Tibial artery (tissue), 4 donors: ENCODE data around the gene ZNF132.
"Not testable (repeated sequence)": the region's sequence is repeated elsewhere in the genome, so short reads cannot be mapped to it uniquely, and the experiment has no call there.

Experiments
- DNase-seq, 2 donors: peaks; one replicate each; pipeline ENCODE4 v3.0.0-alpha.2; 2019
- H3K27ac ChIP-seq, 2 donors: fragments of 200-600 bp; sonication (generic) in 1 of 2; 1 replicate in 1 of 2; 2 replicates in 1 of 2; pipeline ENCODE4 v1.5.1; 2018 to 2019; ENCODE audit warnings: mild to moderate bottlenecking in 1 of 2
- H3K27me3 ChIP-seq, 2 donors: fragments of 200-600 bp; sonication (generic) in 1 of 2; one replicate each; pipeline versions ENCODE4 v1.5.1 to v1.6.0; 2016 to 2019
- H3K36me3 ChIP-seq, 3 donors: fragments of 200-600 bp; sonication (generic) in 2 of 3; one replicate each; pipeline ENCODE4 v1.5.1; 2016 to 2019; ENCODE audit warnings: mild to moderate bottlenecking in 2 of 3
- H3K4me1 ChIP-seq, 4 donors: fragments of 200-600 bp; sonication (generic) in 2 of 4; 1 replicate in 3 of 4; 2 replicates in 1 of 4; pipeline ENCODE4 v1.5.1; 2016 to 2019
- H3K4me3 ChIP-seq, 2 donors: fragments of 200-600 bp; sonication (generic) in 1 of 2; 1 replicate in 1 of 2; 2 replicates in 1 of 2; pipeline ENCODE4 v1.5.1; 2018 to 2019; ENCODE audit warnings: mild to moderate bottlenecking in 2 of 2
- H3K9me3 ChIP-seq, 3 donors: fragments of 200-600 bp; sonication (generic) in 1 of 3; one replicate each; pipeline ENCODE4 v1.5.1; 2016 to 2019
- intact Hi-C: fragments of 100-400 bp; cut with DNase I; formaldehyde crosslinking; loops from one replicate; pipeline ENCODE4 v1.15.0; 2023; ENCODE audit warnings: low total_unique reads
- TF ChIP-seq, protein P1 (sequence below), 2 experiments: fragments of 200-600 bp in 1 of 2; fragments of 450-650 bp in 1 of 2; IDR thresholded peaks; one replicate each; pipeline ENCODE4 v1.5.1; 2017 to 2019; ENCODE audit warnings: antibody characterized with exemption in 2 of 2, mild to moderate bottlenecking in 1 of 2, moderate library complexity in 1 of 2

Gene ZNF132

DNA sequence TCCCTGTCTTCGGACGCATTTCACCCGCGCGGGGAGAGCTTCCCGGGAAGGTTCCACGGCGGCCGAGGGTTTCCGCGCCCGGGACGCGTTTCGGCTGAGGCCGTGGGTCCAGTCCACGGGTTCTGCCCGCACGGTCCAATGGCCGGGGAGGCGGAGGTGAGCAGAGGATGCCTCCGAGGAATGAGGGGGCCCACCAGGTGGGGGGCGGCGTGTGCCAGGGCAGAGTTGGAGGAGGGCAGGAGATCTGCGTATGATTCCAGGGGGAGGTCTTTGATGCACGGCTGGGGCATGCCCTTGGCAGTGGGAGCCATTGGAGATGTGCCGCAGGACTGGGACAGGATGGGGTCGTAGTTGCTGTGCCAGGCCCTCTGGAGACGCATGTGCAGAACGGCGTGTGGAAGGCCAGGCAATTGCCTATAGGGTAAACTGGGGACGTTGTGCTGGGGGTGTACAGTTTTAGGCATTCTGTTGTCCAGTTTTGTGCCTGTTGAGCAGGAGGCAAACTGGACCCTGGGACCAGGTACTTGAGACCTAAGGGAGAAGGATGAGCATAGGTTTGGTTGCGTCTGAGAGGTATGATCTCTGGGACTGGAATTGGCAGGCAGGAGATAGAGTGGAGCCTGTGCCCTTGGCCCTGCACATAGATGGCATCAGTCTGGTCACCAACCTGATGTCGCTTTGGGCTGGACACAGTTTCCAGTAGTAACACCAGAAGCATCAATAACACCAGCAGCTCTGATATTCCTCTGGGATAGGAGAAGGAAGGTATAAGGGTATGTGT, 30.8 kb downstream of the ZNF132 start:
- Histone ChIP-seq H3K9me3 (no peaks in the 10 kb centered on the region), H3K27me3 (no peaks in the 10 kb centered on the region), H3K4me1 (peaks cover 0 to 22% (median 18%) of the 10 kb centered on the region in 4 donors), H3K27ac (peak overlapping the region; percentile 86 to 92), H3K36me3 (peaks cover 0 to 6% (median 4%) of the 10 kb centered on the region in 3 donors), H3K4me3 (peak overlapping the region; percentile 76 to 99)
- intact Hi-C loops, result no loop called here
- peak in 1 of 2 donors; percentile 62 for DNase-seq
- TF ChIP-seq, protein P1, sequence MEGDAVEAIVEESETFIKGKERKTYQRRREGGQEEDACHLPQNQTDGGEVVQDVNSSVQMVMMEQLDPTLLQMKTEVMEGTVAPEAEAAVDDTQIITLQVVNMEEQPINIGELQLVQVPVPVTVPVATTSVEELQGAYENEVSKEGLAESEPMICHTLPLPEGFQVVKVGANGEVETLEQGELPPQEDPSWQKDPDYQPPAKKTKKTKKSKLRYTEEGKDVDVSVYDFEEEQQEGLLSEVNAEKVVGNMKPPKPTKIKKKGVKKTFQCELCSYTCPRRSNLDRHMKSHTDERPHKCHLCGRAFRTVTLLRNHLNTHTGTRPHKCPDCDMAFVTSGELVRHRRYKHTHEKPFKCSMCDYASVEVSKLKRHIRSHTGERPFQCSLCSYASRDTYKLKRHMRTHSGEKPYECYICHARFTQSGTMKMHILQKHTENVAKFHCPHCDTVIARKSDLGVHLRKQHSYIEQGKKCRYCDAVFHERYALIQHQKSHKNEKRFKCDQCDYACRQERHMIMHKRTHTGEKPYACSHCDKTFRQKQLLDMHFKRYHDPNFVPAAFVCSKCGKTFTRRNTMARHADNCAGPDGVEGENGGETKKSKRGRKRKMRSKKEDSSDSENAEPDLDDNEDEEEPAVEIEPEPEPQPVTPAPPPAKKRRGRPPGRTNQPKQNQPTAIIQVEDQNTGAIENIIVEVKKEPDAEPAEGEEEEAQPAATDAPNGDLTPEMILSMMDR (IDR thresholded peaks at IDR 0.05), result no peak

GRCh38 chr19:58408152-58409009, 31.6 kb downstream of the ZNF132 start, which contains the start of gene ZNF584:
Gene ZNF584, plus strand, starts transcription at chr19:58408649. Its CDS starts 499 bp downstream, at chr19:58409148.
- Histone ChIP-seq H3K27me3 (no peaks in the 10 kb centered on the region), H3K36me3 (peaks cover 0 to 6% (median 2%) of the 10 kb centered on the region in 3 donors), H3K27ac (peak within 1 kb of the TSS; percentile 86 to 92), H3K9me3 (no peaks in the 10 kb centered on the region), H3K4me3 (peak within 1 kb of the TSS; percentile 76 to 99), H3K4me1 (peaks cover 0 to 22% (median 18%) of the 10 kb centered on the region in 4 donors)
- DNase-seq, result peak; percentile 94 to 96
- intact Hi-C loops, result no loop called here
- TF ChIP-seq, protein P1 (IDR thresholded peaks at IDR 0.05), result no peak

DNA sequence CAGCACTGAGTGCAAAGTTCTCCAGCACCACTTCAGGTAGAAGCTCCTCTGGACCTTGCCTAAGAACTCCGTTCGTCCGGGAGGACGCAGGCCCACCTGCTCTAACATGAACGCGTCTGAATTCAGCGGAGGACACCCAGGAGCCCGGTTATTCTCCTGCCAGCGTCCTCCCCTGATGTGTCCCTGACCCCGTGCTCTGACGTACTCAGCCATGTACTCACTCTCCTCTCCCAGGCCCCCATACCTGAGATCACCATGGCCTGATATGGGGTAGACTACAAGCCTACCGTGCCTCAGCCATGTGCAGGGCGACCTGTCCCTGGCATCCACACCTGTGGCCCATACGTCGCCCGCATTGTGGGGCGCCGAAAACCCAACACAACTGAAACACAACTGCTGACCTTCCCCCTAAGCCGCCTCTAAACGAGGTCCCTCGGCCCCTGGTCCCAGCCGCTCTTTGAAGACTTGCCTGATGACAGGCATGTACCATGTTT, 32.2 kb downstream of the ZNF132 start:
- Histone ChIP-seq H3K27ac (peak overlapping the region; percentile 86 to 92), H3K4me1 (peaks cover 0 to 22% (median 18%) of the 10 kb centered on the region in 4 donors), H3K27me3 (no peaks in the 10 kb centered on the region), H3K4me3 (peak overlapping the region; percentile 76 to 99), H3K36me3 (peaks cover 0 to 6% (median 0%) of the 10 kb centered on the region in 3 donors), H3K9me3 (no peaks in the 10 kb centered on the region)
- intact Hi-C loops, result no loop called here
- TF ChIP-seq, protein P1 (IDR thresholded peaks at IDR 0.05), result no peak
- DNase-seq, result peak in 1 of 2 donors; percentile 62

DNA sequence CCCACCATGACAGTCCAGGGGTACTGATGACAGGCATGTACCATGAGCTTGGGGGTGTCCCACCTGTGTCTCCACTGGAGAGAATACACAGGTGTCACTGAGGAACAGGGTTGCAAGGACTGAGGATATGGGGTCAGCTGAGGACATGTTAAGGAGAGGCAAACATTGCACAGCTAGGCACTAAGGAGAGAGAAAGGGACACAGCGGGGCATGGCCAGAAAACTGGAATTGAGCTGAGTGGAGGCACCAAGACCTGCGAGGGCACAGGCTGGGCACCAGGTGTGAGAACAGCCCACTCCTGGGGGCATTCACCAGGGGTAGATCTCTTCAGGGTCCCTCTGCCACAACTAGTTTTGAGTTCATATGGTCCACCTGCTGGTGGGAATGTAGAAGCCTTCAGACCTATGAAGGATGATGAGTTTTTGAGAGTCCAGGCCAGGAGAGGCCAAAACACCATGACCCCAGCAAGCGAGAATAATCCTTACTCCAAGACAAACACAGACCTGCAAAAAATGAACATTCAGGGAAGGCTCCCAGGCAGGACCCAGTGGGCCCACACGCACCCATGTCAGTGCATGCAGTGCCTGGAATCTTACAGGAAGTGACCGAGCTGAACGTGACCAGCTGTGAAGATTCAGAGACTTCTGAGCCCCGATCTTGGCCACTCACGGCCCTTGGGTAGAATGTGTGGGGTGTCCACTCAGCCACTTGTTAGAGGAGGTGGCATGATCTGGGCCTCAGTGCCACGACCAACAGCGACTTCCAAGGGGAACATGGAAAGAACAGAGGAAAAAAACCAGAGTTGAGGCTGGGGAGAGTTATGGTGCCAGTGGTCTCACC, 32.9 kb downstream of the ZNF132 start:
- Histone ChIP-seq H3K4me1 (peaks cover 0 to 24% (median 20%) of the 10 kb centered on the region in 4 donors), H3K27me3 (no peaks in the 10 kb centered on the region), H3K27ac (peak overlapping the region in 1 of 2 donors; percentile 86), H3K9me3 (no peaks in the 10 kb centered on the region), H3K4me3 (peak overlapping the region; percentile 76 to 99), H3K36me3 (peaks cover 0 to 6% (median 0%) of the 10 kb centered on the region in 3 donors)
- intact Hi-C loops, result no loop called here
- TF ChIP-seq, protein P1 (IDR thresholded peaks at IDR 0.05), result no peak
- no peak for DNase-seq

GRCh38 chr19:58403920-58404478, 36.0 kb downstream of the ZNF132 start:
- H3K4me1 ChIP-seq, result peaks cover 0 to 30% (median 25%) of the 10 kb centered on the region in 4 donors
- intact Hi-C loops, H3K36me3 ChIP-seq, H3K9me3 ChIP-seq, DNase-seq, H3K27ac ChIP-seq, H3K4me3 ChIP-seq, H3K27me3 ChIP-seq: not testable (repeated sequence)
